Sigmoid colon (tissue), 3 donors: ENCODE results near the gene TSLP.

Experiments
- POLR2A ChIP-seq, 2 donors: fragments of 450-650 bp; IDR thresholded peaks; one replicate each; pipeline ENCODE4 v1.6.1; 2016; ENCODE audit warnings: antibody characterized with exemption in 2 of 2, mild to moderate bottlenecking in 2 of 2, moderate library complexity in 2 of 2
- TF ChIP-seq, protein P1 (sequence below), 4 experiments: fragments of 450-650 bp in 3 of 4; fragments of 200-600 bp in 1 of 4; IDR thresholded peaks; one replicate each; pipeline ENCODE4 v1.5.1; 2016 to 2019; ENCODE audit warnings: antibody characterized with exemption in 4 of 4, mild to moderate bottlenecking in 3 of 4, moderate library complexity in 2 of 4

DNA sequence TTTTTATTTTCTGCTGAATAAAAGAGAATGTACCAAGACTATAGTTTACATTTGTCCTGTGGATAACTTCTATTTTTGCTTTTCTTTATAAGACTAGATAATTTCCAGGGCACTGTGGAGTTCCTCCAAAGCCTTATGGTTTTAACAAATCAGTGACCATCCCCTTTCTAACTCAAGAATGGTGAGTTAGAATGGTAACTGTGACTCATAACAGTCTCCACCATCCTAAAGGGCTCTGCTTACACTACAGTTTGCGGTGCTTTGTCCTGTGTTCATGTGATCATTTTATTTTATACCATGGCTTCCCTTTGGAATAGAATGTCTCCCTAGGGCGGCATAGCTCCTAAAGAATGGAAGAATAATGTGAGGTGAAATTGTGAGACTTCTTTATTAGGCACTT lies 50.9 kb downstream of the TSLP start:
- TF ChIP-seq, protein P1, sequence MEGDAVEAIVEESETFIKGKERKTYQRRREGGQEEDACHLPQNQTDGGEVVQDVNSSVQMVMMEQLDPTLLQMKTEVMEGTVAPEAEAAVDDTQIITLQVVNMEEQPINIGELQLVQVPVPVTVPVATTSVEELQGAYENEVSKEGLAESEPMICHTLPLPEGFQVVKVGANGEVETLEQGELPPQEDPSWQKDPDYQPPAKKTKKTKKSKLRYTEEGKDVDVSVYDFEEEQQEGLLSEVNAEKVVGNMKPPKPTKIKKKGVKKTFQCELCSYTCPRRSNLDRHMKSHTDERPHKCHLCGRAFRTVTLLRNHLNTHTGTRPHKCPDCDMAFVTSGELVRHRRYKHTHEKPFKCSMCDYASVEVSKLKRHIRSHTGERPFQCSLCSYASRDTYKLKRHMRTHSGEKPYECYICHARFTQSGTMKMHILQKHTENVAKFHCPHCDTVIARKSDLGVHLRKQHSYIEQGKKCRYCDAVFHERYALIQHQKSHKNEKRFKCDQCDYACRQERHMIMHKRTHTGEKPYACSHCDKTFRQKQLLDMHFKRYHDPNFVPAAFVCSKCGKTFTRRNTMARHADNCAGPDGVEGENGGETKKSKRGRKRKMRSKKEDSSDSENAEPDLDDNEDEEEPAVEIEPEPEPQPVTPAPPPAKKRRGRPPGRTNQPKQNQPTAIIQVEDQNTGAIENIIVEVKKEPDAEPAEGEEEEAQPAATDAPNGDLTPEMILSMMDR (IDR thresholded peaks at IDR 0.05): no peak
- no peak for TF ChIP-seq POLR2A (IDR thresholded peaks at IDR 0.05)
